ENCODE data around the gene DNAJC6. TPM values are rescaled to one million over a fixed set of nuclear protein-coding genes. Genes with fewer than 3 reads are reported as not detected.
A peak's percentile ranks its signal among the peaks of the same experiment; 100 is the strongest.

The DNAJC6 gene
- total RNA-seq, 4 donors from 2014 or later: 0.11 to 1.3 (median 0.34) TPM

DNA sequence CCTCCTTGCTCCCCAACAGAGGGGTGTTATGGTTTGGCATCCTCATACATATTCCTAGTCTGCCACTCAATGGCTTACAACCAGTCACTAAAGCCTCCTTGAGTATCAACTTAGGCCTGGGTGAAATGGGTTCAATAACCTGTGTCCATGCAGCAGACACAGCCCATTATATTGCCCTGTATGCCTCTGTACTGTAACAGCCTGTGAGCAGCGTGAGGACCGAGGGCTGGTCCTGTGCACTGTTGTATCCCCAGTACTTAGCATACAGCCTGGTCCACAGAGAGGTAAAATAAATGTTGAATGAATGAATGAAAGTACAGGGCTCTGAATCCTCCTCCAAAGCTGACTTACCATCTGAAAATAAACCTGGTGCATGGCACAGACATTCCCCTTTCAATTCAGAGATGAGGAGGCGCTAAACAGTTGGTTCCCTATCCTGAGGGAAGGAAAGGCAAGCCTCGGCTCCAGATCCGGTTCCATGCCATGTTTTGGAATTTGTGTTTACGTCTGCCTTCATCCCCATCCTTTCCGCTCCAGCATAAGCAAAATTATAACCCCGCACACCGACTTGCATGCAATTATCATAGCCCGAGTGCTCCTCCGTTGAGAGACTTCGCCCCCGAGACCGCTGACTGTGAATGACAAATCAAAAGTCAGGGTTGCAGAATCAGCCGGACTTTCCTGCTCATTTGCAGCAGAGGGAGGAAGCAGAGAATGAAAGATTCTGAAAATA lies 45.0 kb upstream of the DNAJC6 start:
- H3K36me3 ChIP-seq: no peaks in the 10 kb centered on the region
- intact Hi-C loops (cut with DNase I): no loop called here
- H3K9me3 ChIP-seq: no peaks in the 10 kb centered on the region
- peak overlapping the region in 3 of 4 donors; percentile 25 to 71 (median 56) for H3K4me3 ChIP-seq
- 11 to 21% methylated on average over 14 of the region's 15 CpGs for WGBS, 2 donors
- peaks cover 0 to 33% (median 0%) of the 10 kb centered on the region in 4 donors for H3K27me3 ChIP-seq
- no peak for TF ChIP-seq POLR2A (IDR thresholded peaks at IDR 0.05)
- TF ChIP-seq, protein P1, sequence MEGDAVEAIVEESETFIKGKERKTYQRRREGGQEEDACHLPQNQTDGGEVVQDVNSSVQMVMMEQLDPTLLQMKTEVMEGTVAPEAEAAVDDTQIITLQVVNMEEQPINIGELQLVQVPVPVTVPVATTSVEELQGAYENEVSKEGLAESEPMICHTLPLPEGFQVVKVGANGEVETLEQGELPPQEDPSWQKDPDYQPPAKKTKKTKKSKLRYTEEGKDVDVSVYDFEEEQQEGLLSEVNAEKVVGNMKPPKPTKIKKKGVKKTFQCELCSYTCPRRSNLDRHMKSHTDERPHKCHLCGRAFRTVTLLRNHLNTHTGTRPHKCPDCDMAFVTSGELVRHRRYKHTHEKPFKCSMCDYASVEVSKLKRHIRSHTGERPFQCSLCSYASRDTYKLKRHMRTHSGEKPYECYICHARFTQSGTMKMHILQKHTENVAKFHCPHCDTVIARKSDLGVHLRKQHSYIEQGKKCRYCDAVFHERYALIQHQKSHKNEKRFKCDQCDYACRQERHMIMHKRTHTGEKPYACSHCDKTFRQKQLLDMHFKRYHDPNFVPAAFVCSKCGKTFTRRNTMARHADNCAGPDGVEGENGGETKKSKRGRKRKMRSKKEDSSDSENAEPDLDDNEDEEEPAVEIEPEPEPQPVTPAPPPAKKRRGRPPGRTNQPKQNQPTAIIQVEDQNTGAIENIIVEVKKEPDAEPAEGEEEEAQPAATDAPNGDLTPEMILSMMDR (IDR thresholded peaks at IDR 0.05): no peak
- no peak for DNase-seq
- no peak overlapping the region for H3K27ac ChIP-seq
- H3K4me1 ChIP-seq: peaks cover 8 to 23% (median 12%) of the 10 kb centered on the region in 3 donors

DNA sequence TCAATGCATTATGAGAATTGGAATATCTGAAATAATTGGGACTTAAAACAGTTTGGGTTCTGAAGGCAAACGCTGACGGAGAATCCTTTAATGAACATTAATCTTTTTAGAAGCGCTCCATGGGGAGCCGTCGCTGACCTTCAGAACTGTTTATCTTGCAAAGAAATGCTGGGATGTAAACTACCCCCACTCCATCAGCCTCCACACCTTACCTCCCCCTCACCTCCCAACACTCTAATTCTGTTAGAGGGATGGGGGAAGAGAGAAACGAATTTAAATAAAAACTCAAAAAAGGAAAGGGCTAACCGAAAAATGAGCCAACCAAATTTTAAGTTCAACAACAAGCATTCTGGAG lies 44.1 kb upstream of the DNAJC6 start:
- intact Hi-C loops (cut with DNase I): no loop called here
- no peak for DNase-seq
- Histone ChIP-seq H3K27me3 (peaks cover 0 to 33% (median 0%) of the 10 kb centered on the region in 4 donors), H3K27ac (peak overlapping the region in 1 of 4 donors; percentile 53), H3K9me3 (no peaks in the 10 kb centered on the region), H3K4me3 (peak overlapping the region; percentile 32 to 71 (median 56)), H3K36me3 (no peaks in the 10 kb centered on the region), H3K4me1 (peaks cover 8 to 23% (median 12%) of the 10 kb centered on the region in 3 donors)
- TF ChIP-seq POLR2A (IDR thresholded peaks at IDR 0.05): no peak
- TF ChIP-seq, protein P1 (IDR thresholded peaks at IDR 0.05): no peak
- 5 to 13% methylated on average over 7 of the region's 7 CpGs for WGBS, 2 donors

DNA sequence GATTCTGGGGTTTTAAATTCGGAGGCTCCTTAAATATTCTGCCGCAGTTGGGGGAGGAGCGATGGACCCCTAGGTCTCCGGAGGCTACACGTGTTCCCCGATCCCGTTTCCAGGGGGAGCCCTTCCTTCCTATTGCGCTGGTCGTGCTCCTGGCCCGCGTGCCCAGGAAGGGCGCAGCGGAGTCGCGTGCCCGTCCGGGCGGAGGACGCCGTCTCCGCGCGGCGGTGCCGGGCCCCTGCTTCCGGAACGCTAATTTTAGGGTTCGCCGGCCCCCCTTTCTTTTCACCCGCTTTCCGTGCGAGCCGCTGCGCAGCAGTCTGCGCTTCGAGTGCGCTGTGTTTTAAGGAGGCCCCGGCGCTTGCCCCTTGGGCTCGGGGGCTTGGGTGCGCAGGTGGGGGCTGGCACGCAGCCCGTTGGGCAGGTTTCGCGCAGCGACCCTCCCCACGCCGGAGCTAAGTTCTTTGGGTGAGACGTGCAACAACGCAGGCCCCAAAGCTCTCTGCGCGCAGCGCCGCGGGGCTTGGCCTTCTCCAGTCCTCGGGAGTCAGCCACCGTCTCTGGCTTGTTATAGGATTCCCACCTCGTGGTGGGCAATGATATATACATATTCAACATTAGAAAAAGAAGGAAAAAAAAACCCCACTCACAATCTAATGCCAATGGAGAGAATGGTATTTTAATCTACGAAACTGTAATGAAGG lies 43.5 kb upstream of the DNAJC6 start:
- no peaks in the 10 kb centered on the region for H3K9me3 ChIP-seq
- peaks cover 8 to 23% (median 12%) of the 10 kb centered on the region in 3 donors for H3K4me1 ChIP-seq
- peak overlapping the region in 2 of 4 donors; percentile 27 to 53 for H3K27ac ChIP-seq
- 6 to 14% methylated on average over 17 of the region's 59 CpGs for WGBS, 2 donors
- H3K27me3 ChIP-seq: peaks cover 0 to 33% (median 0%) of the 10 kb centered on the region in 4 donors
- peak overlapping the region; percentile 32 to 71 (median 56) for H3K4me3 ChIP-seq
- TF ChIP-seq POLR2A (IDR thresholded peaks at IDR 0.05): no peak
- TF ChIP-seq, protein P1 (IDR thresholded peaks at IDR 0.05): peak in 1 of 6 experiments; percentile 10
- DNase-seq: no peak
- intact Hi-C loops (cut with DNase I): no loop called here
- H3K36me3 ChIP-seq: no peaks in the 10 kb centered on the region

DNA sequence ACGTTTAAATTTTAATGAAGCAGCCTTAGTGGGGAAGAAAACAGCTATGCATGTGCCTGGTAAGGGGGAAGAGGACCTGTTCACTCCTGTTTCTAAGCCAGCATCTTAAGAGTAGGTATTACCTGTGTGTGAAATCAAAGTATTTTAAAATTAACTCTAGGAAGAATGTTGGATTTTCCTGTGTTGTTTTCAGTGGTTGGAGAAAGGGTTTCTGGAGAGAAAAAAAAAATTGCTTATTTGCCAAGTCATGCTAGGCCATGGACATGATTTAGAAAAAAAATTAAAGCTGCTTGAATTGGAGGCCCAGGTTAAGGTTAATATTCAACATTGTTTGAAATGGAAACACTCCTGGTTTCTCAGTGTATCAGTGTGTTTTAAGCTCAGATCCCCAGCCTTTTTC lies 42.9 kb upstream of the DNAJC6 start:
- H3K4me3 ChIP-seq: peak overlapping the region in 1 of 4 donors; percentile 71
- TF ChIP-seq, protein P1 (IDR thresholded peaks at IDR 0.05): no peak
- no peak for TF ChIP-seq POLR2A (IDR thresholded peaks at IDR 0.05)
- H3K4me1 ChIP-seq: peaks cover 8 to 23% (median 12%) of the 10 kb centered on the region in 3 donors
- H3K36me3 ChIP-seq: no peaks in the 10 kb centered on the region
- H3K9me3 ChIP-seq: no peaks in the 10 kb centered on the region
- 29 to 33% methylated on average over 1 of the region's 1 CpG for WGBS, 2 donors
- no peak for DNase-seq
- H3K27me3 ChIP-seq: peaks cover 0 to 33% (median 0%) of the 10 kb centered on the region in 4 donors
- no peak overlapping the region for H3K27ac ChIP-seq
- intact Hi-C loops (cut with DNase I): no loop called here

DNA sequence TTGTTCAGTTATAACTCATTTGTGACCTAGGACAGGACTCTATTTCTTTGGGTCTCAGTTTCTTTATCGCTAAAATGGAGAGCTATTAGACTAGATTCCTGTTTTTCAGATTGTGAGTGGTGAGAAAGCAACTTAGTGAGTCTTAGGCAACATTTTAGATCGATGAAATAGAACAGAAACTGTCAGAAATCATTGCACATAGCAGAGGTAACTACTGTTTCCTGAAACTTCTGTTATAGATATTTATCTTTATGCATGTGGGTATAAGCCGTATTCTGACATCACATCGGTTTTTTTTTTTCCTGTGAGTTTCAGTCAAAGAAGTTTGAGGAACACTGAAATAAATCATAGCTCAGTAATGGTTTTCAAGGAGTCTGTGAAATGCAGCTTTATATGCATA lies 42.1 kb upstream of the DNAJC6 start:
- TF ChIP-seq POLR2A (IDR thresholded peaks at IDR 0.05): no peak
- TF ChIP-seq, protein P1 (IDR thresholded peaks at IDR 0.05): no peak
- intact Hi-C loops (cut with DNase I): no loop called here
- WGBS, 2 donors: 69 to 85% methylated on average over 4 of the region's 4 CpGs

More for the DNA sequence above, 42.1 kb upstream of the DNAJC6 start:
- DNase-seq: no peak
- H3K4me1 ChIP-seq: peaks cover 8 to 23% (median 12%) of the 10 kb centered on the region in 3 donors
- H3K9me3 ChIP-seq: no peaks in the 10 kb centered on the region
- H3K36me3 ChIP-seq: no peaks in the 10 kb centered on the region
- H3K27me3 ChIP-seq: peaks cover 0 to 33% (median 0%) of the 10 kb centered on the region in 4 donors
- H3K27ac ChIP-seq: no peak overlapping the region
- H3K4me3 ChIP-seq: no peak overlapping the region

Data from esophagus squamous epithelium (tissue), 5 donors.